ENCODE measurements around the gene AP3S2.

DNA sequence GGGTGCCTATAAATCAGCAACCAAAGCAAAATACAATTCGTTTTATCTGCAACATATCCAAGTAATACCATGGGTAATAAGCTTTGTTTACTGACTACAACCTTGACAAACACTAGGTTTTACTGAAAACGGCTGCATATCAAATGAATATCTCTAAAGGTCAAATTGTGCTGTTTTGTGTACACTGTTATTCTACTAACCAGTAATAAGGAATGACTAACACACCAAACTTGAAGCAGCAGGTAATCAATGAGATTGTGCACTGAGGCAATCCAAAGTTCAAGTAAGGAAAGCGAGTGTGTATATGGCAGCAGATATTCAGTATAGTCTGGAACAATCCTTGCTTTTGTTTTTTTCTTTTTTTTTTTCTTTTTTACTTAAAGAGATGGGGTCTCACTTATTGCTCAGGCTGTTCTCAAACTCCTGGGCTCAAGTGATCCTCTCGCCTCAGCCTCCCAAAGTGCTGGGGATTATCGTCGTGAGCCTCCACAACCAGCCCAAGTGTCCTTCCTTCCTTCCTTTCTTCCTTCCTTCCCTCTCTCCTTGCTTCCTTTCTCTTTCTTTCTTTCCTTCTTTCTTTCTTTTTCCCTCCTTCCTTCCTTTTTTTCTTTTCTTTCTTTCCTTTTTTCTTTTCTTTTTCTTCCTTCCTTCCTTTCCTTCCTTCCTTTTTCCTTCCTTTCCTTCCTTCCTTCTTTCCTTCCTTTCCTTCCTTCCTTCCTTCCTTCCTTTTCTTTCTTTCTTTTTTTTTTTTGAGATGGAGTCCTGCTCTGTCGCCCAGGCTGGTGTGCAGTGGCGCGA, 34.9 kb downstream of the AP3S2 start:
- TF ChIP-seq SUZ12 (IDR thresholded peaks at IDR 0.05; ENCODE audit: extremely low read depth, insufficient read depth, insufficient read length) = no peak
- no peak for TF ChIP-seq ZNF274 (IDR thresholded peaks at IDR 0.05; ENCODE audit: low read depth, low read length)
- no peak for TF ChIP-seq YY1 (IDR thresholded peaks at IDR 0.05; ENCODE audit: insufficient read depth, insufficient read length)

All from NT2/D1 (cell line).